ENCODE measurements around the gene NCKAP5. TPM values are rescaled to one million over a fixed set of nuclear protein-coding genes. Genes with fewer than 3 reads are reported as not detected.

The NCKAP5 gene
- total RNA-seq, 1 experiment from 2014 or later = 3.2 TPM

DNA sequence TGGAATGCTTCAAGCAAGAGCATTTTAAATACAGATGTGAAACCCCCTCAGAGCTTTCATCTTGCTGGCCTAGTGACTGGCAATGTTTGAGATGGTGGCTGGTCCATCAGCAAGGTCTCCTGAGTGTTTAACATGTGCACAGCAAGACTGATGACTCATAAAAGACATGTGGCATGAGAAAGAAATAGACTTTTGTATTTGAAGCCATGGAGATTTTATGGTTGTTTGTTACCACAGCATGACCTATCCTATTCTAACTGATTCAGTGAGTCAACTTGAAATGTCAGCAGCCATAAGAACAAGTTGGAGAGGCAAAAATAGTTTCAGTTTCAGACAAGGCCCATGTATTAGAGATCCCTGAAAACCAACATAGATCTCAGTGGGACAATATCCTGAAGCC is 743.5 kb downstream of the NCKAP5 start:
- Histone ChIP-seq H3K4me1 (ENCODE audit: insufficient read depth, low read length) (peaks cover 5% of the 10 kb centered on the region), H3K9me2 (replicated peaks; ENCODE audit: low read length) (no peaks in the 10 kb centered on the region), H3K36me3 (ENCODE audit: low read depth, low read length) (no peaks in the 10 kb centered on the region), H3K27ac (ENCODE audit: low read length) (peak overlapping the region; percentile 47), H3K27me3 (ENCODE audit: low read length) (no peaks in the 10 kb centered on the region), H2AFZ (ENCODE audit: low read length) (no peak overlapping the region), H3K4me3 (ENCODE audit: low read length) (no peak overlapping the region), H3K79me2 (ENCODE audit: low read length) (no peaks in the 10 kb centered on the region), H3K9ac (ENCODE audit: low read length) (no peak overlapping the region), H3F3A (ENCODE audit: low read length, unreplicated experiment) (no peaks in the 10 kb centered on the region), H3K4me2 (ENCODE audit: low read length) (no peak overlapping the region), H3K9me3 (ENCODE audit: low read length) (no peaks in the 10 kb centered on the region), H4K20me1 (ENCODE audit: low read length) (no peaks in the 10 kb centered on the region)
- intact Hi-C loops (cut with micrococcal nuclease) = no loop called here
- ATAC-seq = peak; percentile 43
- CTCF ChIA-PET = no interaction called here
- POLR2A ChIA-PET (ENCODE audit: unreplicated experiment) = no interaction called here
- TF ChIP-seq EZH2 (IDR thresholded peaks at IDR 0.05; ENCODE audit: low read length, unreplicated experiment) = no peak
- TF ChIP-seq EZH2phosphoT487 (IDR thresholded peaks at IDR 0.05; ENCODE audit: borderline replicate concordance, low read length) = no peak
- TF ChIP-seq CTCF (conservative IDR thresholded peaks at IDR 0.05; ENCODE audit: low read depth, low read length) = no peak
- DNase-seq = peak; percentile 52
- BruUV-seq (replicated peaks) = no TSS peak

GRCh38 chr2:132816234-132816633 is 752.0 kb downstream of the NCKAP5 start:
- no peaks in the 10 kb centered on the region for H4K20me1 ChIP-seq (ENCODE audit: low read length)
- H3K27me3 ChIP-seq (ENCODE audit: low read length) = no peaks in the 10 kb centered on the region
- H3K4me3 ChIP-seq (ENCODE audit: low read length) = no peak overlapping the region
- no peak for TF ChIP-seq EZH2phosphoT487 (IDR thresholded peaks at IDR 0.05; ENCODE audit: borderline replicate concordance, low read length)
- TF ChIP-seq CTCF (conservative IDR thresholded peaks at IDR 0.05; ENCODE audit: low read depth, low read length) = no peak
- TF ChIP-seq EZH2 (IDR thresholded peaks at IDR 0.05; ENCODE audit: low read length, unreplicated experiment) = no peak
- ChIA-PET POLR2A (ENCODE audit: unreplicated experiment) (no interaction called here), CTCF (no interaction called here)
- H3K9ac ChIP-seq (ENCODE audit: low read length) = no peak overlapping the region
- BruUV-seq (replicated peaks) = no TSS peak
- H3K9me2 ChIP-seq (replicated peaks; ENCODE audit: low read length) = no peaks in the 10 kb centered on the region
- no peak overlapping the region for H2AFZ ChIP-seq (ENCODE audit: low read length)
- DNase-seq = peak; percentile 6
- no peaks in the 10 kb centered on the region for H3F3A ChIP-seq (ENCODE audit: low read length, unreplicated experiment)
- ATAC-seq = no peak
- no peaks in the 10 kb centered on the region for H3K79me2 ChIP-seq (ENCODE audit: low read length)
- H3K36me3 ChIP-seq (ENCODE audit: low read depth, low read length) = no peaks in the 10 kb centered on the region
- H3K9me3 ChIP-seq (ENCODE audit: low read length) = no peaks in the 10 kb centered on the region
- no peak overlapping the region for H3K4me2 ChIP-seq (ENCODE audit: low read length)
- no peaks in the 10 kb centered on the region; the same call in 1 of the 2 replicates for H3K4me1 ChIP-seq (ENCODE audit: insufficient read depth, low read length)
- H3K27ac ChIP-seq (ENCODE audit: low read length) = no peak overlapping the region
- intact Hi-C loops (cut with micrococcal nuclease) = no loop called here

DNA sequence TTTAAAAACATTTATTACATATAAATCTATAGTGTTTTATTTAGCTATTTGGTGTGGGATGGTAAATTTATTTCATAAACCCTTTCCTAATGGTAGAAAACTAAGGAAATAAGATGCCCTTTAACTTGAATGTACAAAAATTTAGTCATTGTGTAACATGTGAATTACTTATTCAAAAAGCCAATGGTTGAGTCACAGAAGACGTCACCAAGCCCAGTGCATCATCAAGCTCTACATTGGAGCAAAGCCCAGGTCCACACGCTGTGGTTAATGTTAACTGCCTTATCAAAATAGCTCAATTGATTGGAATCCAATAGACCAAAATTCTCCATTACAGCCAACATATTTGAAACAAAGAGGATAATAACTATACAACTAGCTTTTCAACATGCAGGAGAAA is 752.7 kb downstream of the NCKAP5 start:
- H3K27me3 ChIP-seq (ENCODE audit: low read length) = no peaks in the 10 kb centered on the region
- H3F3A ChIP-seq (ENCODE audit: low read length, unreplicated experiment) = no peaks in the 10 kb centered on the region
- no peaks in the 10 kb centered on the region for H3K36me3 ChIP-seq (ENCODE audit: low read depth, low read length)
- CTCF ChIA-PET = no interaction called here
- H3K4me3 ChIP-seq (ENCODE audit: low read length) = no peak overlapping the region
- TF ChIP-seq EZH2 (IDR thresholded peaks at IDR 0.05; ENCODE audit: low read length, unreplicated experiment) (no peak), EZH2phosphoT487 (IDR thresholded peaks at IDR 0.05; ENCODE audit: borderline replicate concordance, low read length) (no peak), CTCF (conservative IDR thresholded peaks at IDR 0.05; ENCODE audit: low read depth, low read length) (no peak)
- H3K9me3 ChIP-seq (ENCODE audit: low read length) = no peaks in the 10 kb centered on the region
- no peak overlapping the region for H3K4me2 ChIP-seq (ENCODE audit: low read length)
- peak; percentile 72 for DNase-seq
- H3K4me1 ChIP-seq (ENCODE audit: insufficient read depth, low read length) = no peaks in the 10 kb centered on the region; the same call in 1 of the 2 replicates
- H3K9ac ChIP-seq (ENCODE audit: low read length) = no peak overlapping the region
- POLR2A ChIA-PET (ENCODE audit: unreplicated experiment) = no interaction called here
- no peaks in the 10 kb centered on the region for H3K9me2 ChIP-seq (replicated peaks; ENCODE audit: low read length)
- no peak overlapping the region for H3K27ac ChIP-seq (ENCODE audit: low read length)
- intact Hi-C loops (cut with micrococcal nuclease) = no loop called here
- no peaks in the 10 kb centered on the region for H3K79me2 ChIP-seq (ENCODE audit: low read length)
- ATAC-seq = no peak; the same call in 1 of the 2 replicates
- no peak overlapping the region for H2AFZ ChIP-seq (ENCODE audit: low read length)
- H4K20me1 ChIP-seq (ENCODE audit: low read length) = no peaks in the 10 kb centered on the region
- BruUV-seq (replicated peaks) = no TSS peak

Data from PC-3 (cell line).